ENCODE measurements around the gene CREB5. TPM values are rescaled to one million over a fixed set of nuclear protein-coding genes. Genes with fewer than 3 reads are reported as not detected.

The CREB5 gene
- total and polyA plus RNA-seq, 2 experiments from 2014 or later: 2.4 to 4.4 TPM

DNA sequence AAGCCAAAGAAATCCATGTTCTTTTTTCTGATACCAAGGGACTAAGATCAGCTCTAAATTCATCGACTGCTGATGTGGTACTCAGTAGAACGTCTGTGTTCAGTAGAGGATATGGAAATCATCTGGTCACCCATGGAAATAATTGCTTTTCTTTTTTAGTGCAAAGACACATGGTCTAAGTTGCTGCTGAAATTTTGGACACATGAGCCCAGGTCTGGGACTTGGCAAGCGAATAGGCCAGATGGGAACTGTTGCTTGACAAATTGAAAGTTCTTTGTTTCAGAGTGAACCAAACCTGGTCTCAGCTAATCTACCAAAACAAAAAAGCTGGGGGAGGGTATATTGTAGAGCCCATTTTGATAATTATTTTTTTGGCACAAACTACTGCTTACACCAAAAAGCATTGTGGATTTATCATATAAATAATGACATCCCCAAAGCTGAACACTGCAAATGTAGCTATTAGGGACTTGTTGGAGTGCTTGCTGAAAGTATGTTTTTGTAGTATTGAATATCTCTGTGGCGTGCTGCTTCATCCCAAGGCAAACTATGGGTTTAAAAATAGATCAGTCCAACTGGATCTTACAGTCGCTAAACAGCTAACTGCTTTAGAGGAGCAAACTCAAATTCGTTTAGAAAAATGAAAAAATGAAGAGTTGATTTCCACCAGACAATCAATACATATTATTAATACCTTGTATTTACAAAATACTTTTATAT, 401.1 kb downstream of the CREB5 start:
- H3K79me2 ChIP-seq (replicated peaks; ENCODE audit: insufficient read depth): no peaks in the 10 kb centered on the region
- no peaks in the 10 kb centered on the region for H3K36me3 ChIP-seq (ENCODE audit: insufficient read depth)
- Mint-ChIP-seq H3K27me3 (ENCODE audit: insufficient read depth, low read depth, poor library complexity) (no peaks in the 10 kb centered on the region), H3K4me3 (no peak overlapping the region), H3K9me3 (no peaks in the 10 kb centered on the region), H3K27ac (no peak overlapping the region), H3K36me3 (ENCODE audit: low read depth) (no peaks in the 10 kb centered on the region), H3K4me1 (peaks cover 4% of the 10 kb centered on the region; the same call in 2 of the 3 replicates)
- H3K4me1 ChIP-seq (ENCODE audit: insufficient read depth): no peaks in the 10 kb centered on the region
- no peak overlapping the region for H3K4me3 ChIP-seq
- no peaks in the 10 kb centered on the region for H3K27me3 ChIP-seq (ENCODE audit: insufficient read depth)
- no peaks in the 10 kb centered on the region for H4K20me1 ChIP-seq (replicated peaks; ENCODE audit: insufficient read depth)
- H3F3A ChIP-seq (replicated peaks; ENCODE audit: low read depth): no peaks in the 10 kb centered on the region
- H3K27ac ChIP-seq (ENCODE audit: low read depth): no peak overlapping the region
- TF ChIP-seq CREB1 (CRISPR knock-in tag; IDR thresholded peaks at IDR 0.05; ENCODE audit: low read depth): no peak
- no peak for TF ChIP-seq NANOG (IDR thresholded peaks at IDR 0.05; ENCODE audit: borderline replicate concordance)
- no peak for TF ChIP-seq ZNF114 (CRISPR knock-in tag; IDR thresholded peaks at IDR 0.05)
- TF ChIP-seq, protein P1, sequence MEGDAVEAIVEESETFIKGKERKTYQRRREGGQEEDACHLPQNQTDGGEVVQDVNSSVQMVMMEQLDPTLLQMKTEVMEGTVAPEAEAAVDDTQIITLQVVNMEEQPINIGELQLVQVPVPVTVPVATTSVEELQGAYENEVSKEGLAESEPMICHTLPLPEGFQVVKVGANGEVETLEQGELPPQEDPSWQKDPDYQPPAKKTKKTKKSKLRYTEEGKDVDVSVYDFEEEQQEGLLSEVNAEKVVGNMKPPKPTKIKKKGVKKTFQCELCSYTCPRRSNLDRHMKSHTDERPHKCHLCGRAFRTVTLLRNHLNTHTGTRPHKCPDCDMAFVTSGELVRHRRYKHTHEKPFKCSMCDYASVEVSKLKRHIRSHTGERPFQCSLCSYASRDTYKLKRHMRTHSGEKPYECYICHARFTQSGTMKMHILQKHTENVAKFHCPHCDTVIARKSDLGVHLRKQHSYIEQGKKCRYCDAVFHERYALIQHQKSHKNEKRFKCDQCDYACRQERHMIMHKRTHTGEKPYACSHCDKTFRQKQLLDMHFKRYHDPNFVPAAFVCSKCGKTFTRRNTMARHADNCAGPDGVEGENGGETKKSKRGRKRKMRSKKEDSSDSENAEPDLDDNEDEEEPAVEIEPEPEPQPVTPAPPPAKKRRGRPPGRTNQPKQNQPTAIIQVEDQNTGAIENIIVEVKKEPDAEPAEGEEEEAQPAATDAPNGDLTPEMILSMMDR (conservative IDR thresholded peaks at IDR 0.05; ENCODE audit: low read depth in 2 of 2): no peak
- no peak for TF ChIP-seq JUNB (IDR thresholded peaks at IDR 0.05; ENCODE audit: unreplicated experiment)
- TF ChIP-seq, protein P2, sequence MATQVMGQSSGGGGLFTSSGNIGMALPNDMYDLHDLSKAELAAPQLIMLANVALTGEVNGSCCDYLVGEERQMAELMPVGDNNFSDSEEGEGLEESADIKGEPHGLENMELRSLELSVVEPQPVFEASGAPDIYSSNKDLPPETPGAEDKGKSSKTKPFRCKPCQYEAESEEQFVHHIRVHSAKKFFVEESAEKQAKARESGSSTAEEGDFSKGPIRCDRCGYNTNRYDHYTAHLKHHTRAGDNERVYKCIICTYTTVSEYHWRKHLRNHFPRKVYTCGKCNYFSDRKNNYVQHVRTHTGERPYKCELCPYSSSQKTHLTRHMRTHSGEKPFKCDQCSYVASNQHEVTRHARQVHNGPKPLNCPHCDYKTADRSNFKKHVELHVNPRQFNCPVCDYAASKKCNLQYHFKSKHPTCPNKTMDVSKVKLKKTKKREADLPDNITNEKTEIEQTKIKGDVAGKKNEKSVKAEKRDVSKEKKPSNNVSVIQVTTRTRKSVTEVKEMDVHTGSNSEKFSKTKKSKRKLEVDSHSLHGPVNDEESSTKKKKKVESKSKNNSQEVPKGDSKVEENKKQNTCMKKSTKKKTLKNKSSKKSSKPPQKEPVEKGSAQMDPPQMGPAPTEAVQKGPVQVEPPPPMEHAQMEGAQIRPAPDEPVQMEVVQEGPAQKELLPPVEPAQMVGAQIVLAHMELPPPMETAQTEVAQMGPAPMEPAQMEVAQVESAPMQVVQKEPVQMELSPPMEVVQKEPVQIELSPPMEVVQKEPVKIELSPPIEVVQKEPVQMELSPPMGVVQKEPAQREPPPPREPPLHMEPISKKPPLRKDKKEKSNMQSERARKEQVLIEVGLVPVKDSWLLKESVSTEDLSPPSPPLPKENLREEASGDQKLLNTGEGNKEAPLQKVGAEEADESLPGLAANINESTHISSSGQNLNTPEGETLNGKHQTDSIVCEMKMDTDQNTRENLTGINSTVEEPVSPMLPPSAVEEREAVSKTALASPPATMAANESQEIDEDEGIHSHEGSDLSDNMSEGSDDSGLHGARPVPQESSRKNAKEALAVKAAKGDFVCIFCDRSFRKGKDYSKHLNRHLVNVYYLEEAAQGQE (IDR thresholded peaks at IDR 0.05; ENCODE audit: unreplicated experiment): no peak
- no peak for TF ChIP-seq EZH2phosphoT487 (IDR thresholded peaks at IDR 0.05; ENCODE audit: unreplicated experiment)
- no peak for TF ChIP-seq STAT1 (IDR thresholded peaks at IDR 0.05; ENCODE audit: unreplicated experiment)
- TF ChIP-seq, protein P3, sequence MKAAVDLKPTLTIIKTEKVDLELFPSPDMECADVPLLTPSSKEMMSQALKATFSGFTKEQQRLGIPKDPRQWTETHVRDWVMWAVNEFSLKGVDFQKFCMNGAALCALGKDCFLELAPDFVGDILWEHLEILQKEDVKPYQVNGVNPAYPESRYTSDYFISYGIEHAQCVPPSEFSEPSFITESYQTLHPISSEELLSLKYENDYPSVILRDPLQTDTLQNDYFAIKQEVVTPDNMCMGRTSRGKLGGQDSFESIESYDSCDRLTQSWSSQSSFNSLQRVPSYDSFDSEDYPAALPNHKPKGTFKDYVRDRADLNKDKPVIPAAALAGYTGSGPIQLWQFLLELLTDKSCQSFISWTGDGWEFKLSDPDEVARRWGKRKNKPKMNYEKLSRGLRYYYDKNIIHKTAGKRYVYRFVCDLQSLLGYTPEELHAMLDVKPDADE (IDR thresholded peaks at IDR 0.05): no peak
- no peak for TF ChIP-seq ZNF331 (CRISPR knock-in tag; IDR thresholded peaks at IDR 0.05; ENCODE audit: low read depth)
- TF ChIP-seq, protein P4, sequence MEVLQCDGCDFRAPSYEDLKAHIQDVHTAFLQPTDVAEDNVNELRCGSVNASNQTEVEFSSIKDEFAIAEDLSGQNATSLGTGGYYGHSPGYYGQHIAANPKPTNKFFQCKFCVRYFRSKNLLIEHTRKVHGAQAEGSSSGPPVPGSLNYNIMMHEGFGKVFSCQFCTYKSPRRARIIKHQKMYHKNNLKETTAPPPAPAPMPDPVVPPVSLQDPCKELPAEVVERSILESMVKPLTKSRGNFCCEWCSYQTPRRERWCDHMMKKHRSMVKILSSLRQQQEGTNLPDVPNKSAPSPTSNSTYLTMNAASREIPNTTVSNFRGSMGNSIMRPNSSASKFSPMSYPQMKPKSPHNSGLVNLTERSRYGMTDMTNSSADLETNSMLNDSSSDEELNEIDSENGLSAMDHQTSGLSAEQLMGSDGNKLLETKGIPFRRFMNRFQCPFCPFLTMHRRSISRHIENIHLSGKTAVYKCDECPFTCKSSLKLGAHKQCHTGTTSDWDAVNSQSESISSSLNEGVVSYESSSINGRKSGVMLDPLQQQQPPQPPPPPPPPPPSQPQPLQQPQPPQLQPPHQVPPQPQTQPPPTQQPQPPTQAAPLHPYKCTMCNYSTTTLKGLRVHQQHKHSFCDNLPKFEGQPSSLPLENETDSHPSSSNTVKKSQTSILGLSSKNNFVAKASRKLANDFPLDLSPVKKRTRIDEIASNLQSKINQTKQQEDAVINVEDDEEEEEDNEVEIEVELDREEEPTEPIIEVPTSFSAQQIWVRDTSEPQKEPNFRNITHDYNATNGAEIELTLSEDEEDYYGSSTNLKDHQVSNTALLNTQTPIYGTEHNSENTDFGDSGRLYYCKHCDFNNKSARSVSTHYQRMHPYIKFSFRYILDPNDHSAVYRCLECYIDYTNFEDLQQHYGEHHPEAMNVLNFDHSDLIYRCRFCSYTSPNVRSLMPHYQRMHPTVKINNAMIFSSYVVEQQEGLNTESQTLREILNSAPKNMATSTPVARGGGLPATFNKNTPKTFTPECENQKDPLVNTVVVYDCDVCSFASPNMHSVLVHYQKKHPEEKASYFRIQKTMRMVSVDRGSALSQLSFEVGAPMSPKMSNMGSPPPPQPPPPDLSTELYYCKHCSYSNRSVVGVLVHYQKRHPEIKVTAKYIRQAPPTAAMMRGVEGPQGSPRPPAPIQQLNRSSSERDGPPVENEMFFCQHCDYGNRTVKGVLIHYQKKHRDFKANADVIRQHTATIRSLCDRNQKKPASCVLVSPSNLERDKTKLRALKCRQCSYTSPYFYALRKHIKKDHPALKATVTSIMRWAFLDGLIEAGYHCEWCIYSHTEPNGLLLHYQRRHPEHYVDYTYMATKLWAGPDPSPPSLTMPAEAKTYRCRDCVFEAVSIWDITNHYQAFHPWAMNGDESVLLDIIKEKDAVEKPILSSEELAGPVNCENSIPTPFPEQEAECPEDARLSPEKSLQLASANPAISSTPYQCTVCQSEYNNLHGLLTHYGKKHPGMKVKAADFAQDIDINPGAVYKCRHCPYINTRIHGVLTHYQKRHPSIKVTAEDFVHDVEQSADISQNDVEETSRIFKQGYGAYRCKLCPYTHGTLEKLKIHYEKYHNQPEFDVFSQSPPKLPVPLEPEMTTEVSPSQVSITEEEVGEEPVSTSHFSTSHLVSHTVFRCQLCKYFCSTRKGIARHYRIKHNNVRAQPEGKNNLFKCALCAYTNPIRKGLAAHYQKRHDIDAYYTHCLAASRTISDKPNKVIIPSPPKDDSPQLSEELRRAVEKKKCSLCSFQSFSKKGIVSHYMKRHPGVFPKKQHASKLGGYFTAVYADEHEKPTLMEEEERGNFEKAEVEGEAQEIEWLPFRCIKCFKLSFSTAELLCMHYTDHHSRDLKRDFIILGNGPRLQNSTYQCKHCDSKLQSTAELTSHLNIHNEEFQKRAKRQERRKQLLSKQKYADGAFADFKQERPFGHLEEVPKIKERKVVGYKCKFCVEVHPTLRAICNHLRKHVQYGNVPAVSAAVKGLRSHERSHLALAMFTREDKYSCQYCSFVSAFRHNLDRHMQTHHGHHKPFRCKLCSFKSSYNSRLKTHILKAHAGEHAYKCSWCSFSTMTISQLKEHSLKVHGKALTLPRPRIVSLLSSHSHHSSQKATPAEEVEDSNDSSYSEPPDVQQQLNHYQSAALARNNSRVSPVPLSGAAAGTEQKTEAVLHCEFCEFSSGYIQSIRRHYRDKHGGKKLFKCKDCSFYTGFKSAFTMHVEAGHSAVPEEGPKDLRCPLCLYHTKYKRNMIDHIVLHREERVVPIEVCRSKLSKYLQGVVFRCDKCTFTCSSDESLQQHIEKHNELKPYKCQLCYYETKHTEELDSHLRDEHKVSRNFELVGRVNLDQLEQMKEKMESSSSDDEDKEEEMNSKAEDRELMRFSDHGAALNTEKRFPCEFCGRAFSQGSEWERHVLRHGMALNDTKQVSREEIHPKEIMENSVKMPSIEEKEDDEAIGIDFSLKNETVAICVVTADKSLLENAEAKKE (CRISPR knock-in tag; IDR thresholded peaks at IDR 0.05): no peak
- no peak for TF ChIP-seq EZH2 (IDR thresholded peaks at IDR 0.05; ENCODE audit: low read depth, unreplicated experiment)
- no peak for TF ChIP-seq POLR2AphosphoS5 (IDR thresholded peaks at IDR 0.05; ENCODE audit: low read depth)
- ATAC-seq (no peak), DNase-seq (ENCODE audit: low spot score) (no peak)
- H3K4me2 ChIP-seq: no peak overlapping the region
- H3K9me2 ChIP-seq (ENCODE audit: insufficient read depth): no peaks in the 10 kb centered on the region
- H2AFZ ChIP-seq: no peak overlapping the region
